CD8-positive, alpha-beta memory T cell (primary cell): ENCODE results near the gene RASGEF1C. TPM values are rescaled to one million over a fixed set of nuclear protein-coding genes. Genes with fewer than 3 reads are reported as not detected.

ENCODE experiments used
- CTCF ChIA-PET: fragments of 350-600 bp; sonication (Branson Sonifier 250); formaldehyde crosslinking; loops from one replicate; lab custom pipeline; 2021; ENCODE audit warnings: antibody characterized with exemption; lab: Charles Lee
- POLR2A ChIA-PET: fragments of 350-600 bp; sonication (Branson Sonifier 250); formaldehyde crosslinking; loops from one replicate; lab custom pipeline; 2021; ENCODE audit warnings: antibody characterized with exemption; lab: Charles Lee
- DNase-seq, 5 donors: peaks; one replicate each; pipeline versions ENCODE4 v3.0.0 to v3.0.0-alpha.2; 2020 to 2022; ENCODE audit warnings: mixed read lengths in 1 of 5
- H3K27ac ChIP-seq: one replicate; pipeline ENCODE4 v1.7.0; 2013; ENCODE audit warnings: low read depth, mild to moderate bottlenecking, low read length, moderate library complexity
- H3K27me3 ChIP-seq: 2 replicates; pipeline ENCODE4 v1.7.0; 2013; ENCODE audit warnings: low read length, mild to moderate bottlenecking; ENCODE audit not compliant: insufficient read depth, poor library complexity, severe bottlenecking
- H3K36me3 ChIP-seq: 2 replicates; pipeline ENCODE4 v1.7.0; 2013; ENCODE audit warnings: mild to moderate bottlenecking, low read length, moderate library complexity; ENCODE audit not compliant: insufficient read depth
- H3K4me1 ChIP-seq: 2 replicates; pipeline ENCODE4 v1.7.0; 2013; ENCODE audit warnings: mild to moderate bottlenecking, low read length, moderate library complexity; ENCODE audit not compliant: insufficient read depth
- H3K4me3 ChIP-seq: 2 replicates; pipeline ENCODE4 v1.7.0; 2013; ENCODE audit warnings: mild to moderate bottlenecking, low read length
- H3K9me3 ChIP-seq: 2 replicates; pipeline ENCODE4 v1.7.0; 2013; ENCODE audit warnings: mild to moderate bottlenecking, low read length
- H3K27ac Mint-ChIP-seq, 8 donors: one replicate each; pipeline ENCODE4 v1.8.0; 2020 to 2021; ENCODE audit warnings: mixed read lengths in 8 of 8, mild to moderate bottlenecking in 6 of 8, inconsistent platforms in 3 of 8, moderate library complexity in 3 of 8
- H3K27me3 Mint-ChIP-seq, 2 donors: one replicate each; pipeline ENCODE4 v1.8.0; 2020 to 2021; ENCODE audit warnings: mixed read lengths in 2 of 2, mild to moderate bottlenecking in 1 of 2, moderate library complexity in 1 of 2
- H3K36me3 Mint-ChIP-seq, 3 donors: one replicate each; pipeline ENCODE4 v1.8.0; 2020 to 2021; ENCODE audit warnings: mixed read lengths in 3 of 3, inconsistent platforms in 1 of 3, mild to moderate bottlenecking in 1 of 3
- H3K4me1 Mint-ChIP-seq, 3 donors: one replicate each; pipeline ENCODE4 v1.8.0; 2020 to 2021; ENCODE audit warnings: mixed read lengths in 3 of 3, inconsistent platforms in 1 of 3, mild to moderate bottlenecking in 1 of 3
- H3K4me3 Mint-ChIP-seq, 7 donors: one replicate each; pipeline ENCODE4 v1.8.0; 2020 to 2021; ENCODE audit warnings: mixed read lengths in 7 of 7, mild to moderate bottlenecking in 6 of 7, moderate library complexity in 4 of 7, inconsistent platforms in 2 of 7
- H3K9me3 Mint-ChIP-seq, 5 donors: one replicate each; pipeline ENCODE4 v1.8.0; 2020 to 2022; ENCODE audit warnings: mixed read lengths in 5 of 5, mild to moderate bottlenecking in 3 of 5, moderate library complexity in 2 of 5, inconsistent platforms in 1 of 5
- polyA plus RNA-seq: library from polyadenylated mRNA; unstranded; fragments of 300-500 nt; fragmentation: Illumina TruSeq; gene quantifications from one replicate; pipeline ENCODE4 v1.2.3, GENCODE V29; 2021
- total RNA-seq, 2 experiments: library from RNA; stranded (reverse); gene quantifications; one replicate each; pipeline ENCODE4 v1.2.3, GENCODE V29; 2021

The RASGEF1C gene
- total and polyA plus RNA-seq, 3 experiments from 2014 or later: not detected

- no peak overlapping the region for H3K4me3 ChIP-seq
- Mint-ChIP-seq H3K36me3 (no peaks in the 10 kb centered on the region), H3K27ac (no peak overlapping the region), H3K4me1 (no peaks in the 10 kb centered on the region), H3K27me3 (peaks cover 12 to 23% of the 10 kb centered on the region in 2 donors), H3K4me3 (no peak overlapping the region), H3K9me3 (peaks cover 0 to under 1% (median 0%) of the 10 kb centered on the region in 5 donors)
- DNase-seq: no peak
- ChIA-PET CTCF (no interaction called here), POLR2A (no interaction called here)
- H3K36me3 ChIP-seq: no peaks in the 10 kb centered on the region
- H3K4me1 ChIP-seq: no peaks in the 10 kb centered on the region
- H3K27ac ChIP-seq: no peak overlapping the region
- H3K9me3 ChIP-seq: no peaks in the 10 kb centered on the region
- no peaks in the 10 kb centered on the region for H3K27me3 ChIP-seq
Measured at GRCh38 chr5:180100621-180101450, 108.2 kb downstream of the RASGEF1C start.

GRCh38 chr5:180099733-180100611 lies 109.0 kb downstream of the RASGEF1C start:
- Mint-ChIP-seq H3K27ac (no peak overlapping the region), H3K27me3 (peaks cover 9 to 28% of the 10 kb centered on the region in 2 donors), H3K36me3 (no peaks in the 10 kb centered on the region), H3K9me3 (no peaks in the 10 kb centered on the region), H3K4me1 (no peaks in the 10 kb centered on the region), H3K4me3 (no peak overlapping the region)
- POLR2A ChIA-PET: no interaction called here
- CTCF ChIA-PET: no interaction called here
- Histone ChIP-seq H3K27me3 (no peaks in the 10 kb centered on the region), H3K4me3 (no peak overlapping the region), H3K27ac (no peak overlapping the region), H3K4me1 (no peaks in the 10 kb centered on the region), H3K36me3 (no peaks in the 10 kb centered on the region), H3K9me3 (no peaks in the 10 kb centered on the region)
- no peak for DNase-seq

- Histone ChIP-seq H3K36me3 (no peaks in the 10 kb centered on the region), H3K27ac (no peak overlapping the region), H3K4me3 (no peak overlapping the region), H3K4me1 (no peaks in the 10 kb centered on the region), H3K9me3 (no peaks in the 10 kb centered on the region), H3K27me3 (no peaks in the 10 kb centered on the region)
- DNase-seq: no peak
- no peak overlapping the region for H3K27ac Mint-ChIP-seq
- CTCF ChIA-PET: interaction anchor here (1.2 kb wide), 1 partner anchor 11 kb away, joined by 3 read pairs; no protein-coding TSS in a partner anchor
- POLR2A ChIA-PET: no interaction called here
- peaks cover 9 to 29% of the 10 kb centered on the region in 2 donors for H3K27me3 Mint-ChIP-seq
- H3K4me3 Mint-ChIP-seq: no peak overlapping the region
- H3K9me3 Mint-ChIP-seq: no peaks in the 10 kb centered on the region
- no peaks in the 10 kb centered on the region for H3K36me3 Mint-ChIP-seq
- no peaks in the 10 kb centered on the region for H3K4me1 Mint-ChIP-seq
Measured at GRCh38 chr5:180098991-180099732, 109.8 kb downstream of the RASGEF1C start.

- POLR2A ChIA-PET: no interaction called here
- Mint-ChIP-seq H3K9me3 (no peaks in the 10 kb centered on the region), H3K4me3 (no peak overlapping the region), H3K36me3 (no peaks in the 10 kb centered on the region), H3K27me3 (peaks cover 7 to 23% of the 10 kb centered on the region in 2 donors), H3K27ac (no peak overlapping the region), H3K4me1 (no peaks in the 10 kb centered on the region)
- Histone ChIP-seq H3K27me3 (no peaks in the 10 kb centered on the region), H3K4me3 (no peak overlapping the region), H3K9me3 (no peaks in the 10 kb centered on the region), H3K4me1 (no peaks in the 10 kb centered on the region), H3K27ac (no peak overlapping the region), H3K36me3 (no peaks in the 10 kb centered on the region)
- CTCF ChIA-PET: interaction anchor here (1.2 kb wide), 1 partner anchor 11 kb away, joined by 3 read pairs; no protein-coding TSS in a partner anchor
- no peak for DNase-seq
Measured at GRCh38 chr5:180098526-180098925, 110.5 kb downstream of the RASGEF1C start.

GRCh38 chr5:180097926-180098325 lies 111.1 kb downstream of the RASGEF1C start:
- H3K27ac Mint-ChIP-seq: no peak overlapping the region
- H3K9me3 Mint-ChIP-seq: no peaks in the 10 kb centered on the region

GRCh38 chr5:180097163-180097894 lies 111.7 kb downstream of the RASGEF1C start:
- Histone ChIP-seq H3K9me3 (no peaks in the 10 kb centered on the region), H3K36me3 (no peaks in the 10 kb centered on the region), H3K4me1 (no peaks in the 10 kb centered on the region), H3K27me3 (no peaks in the 10 kb centered on the region), H3K27ac (no peak overlapping the region), H3K4me3 (no peak overlapping the region)
- no peaks in the 10 kb centered on the region for H3K36me3 Mint-ChIP-seq
- peaks cover 8 to 20% of the 10 kb centered on the region in 2 donors for H3K27me3 Mint-ChIP-seq
- H3K9me3 Mint-ChIP-seq: no peaks in the 10 kb centered on the region
- ChIA-PET CTCF (interaction anchor here (1.3 kb wide), 1 partner anchor 218 kb away, joined by 3 read pairs; no protein-coding TSS in a partner anchor), POLR2A (no interaction called here)
- H3K4me3 Mint-ChIP-seq: no peak overlapping the region
- H3K4me1 Mint-ChIP-seq: peaks cover 0 to 2% (median 0%) of the 10 kb centered on the region in 3 donors
- no peak overlapping the region for H3K27ac Mint-ChIP-seq
- DNase-seq: no peak

More at GRCh38 chr5:180097926-180098325, 111.1 kb downstream of the RASGEF1C start:
- DNase-seq: no peak
- Mint-ChIP-seq H3K4me3 (no peak overlapping the region), H3K27me3 (peaks cover 8 to 20% of the 10 kb centered on the region in 2 donors), H3K36me3 (no peaks in the 10 kb centered on the region), H3K4me1 (peaks cover 0 to 1% (median 0%) of the 10 kb centered on the region in 3 donors)
- no peaks in the 10 kb centered on the region for H3K36me3 ChIP-seq
- ChIA-PET POLR2A (no interaction called here), CTCF (interaction anchor here (1.2 to 1.3 kb wide), 2 partner anchors 10 to 217 kb away, joined by 3 read pairs; no protein-coding TSS in a partner anchor)
- no peaks in the 10 kb centered on the region for H3K27me3 ChIP-seq
- H3K4me3 ChIP-seq: no peak overlapping the region
- H3K4me1 ChIP-seq: no peaks in the 10 kb centered on the region
- no peak overlapping the region for H3K27ac ChIP-seq
- no peaks in the 10 kb centered on the region for H3K9me3 ChIP-seq

- POLR2A ChIA-PET: no interaction called here
- no peak for DNase-seq
- CTCF ChIA-PET: interaction anchor here (1.3 kb wide), 1 partner anchor 219 kb away, joined by 3 read pairs; no protein-coding TSS in a partner anchor
- Histone ChIP-seq H3K9me3 (no peaks in the 10 kb centered on the region), H3K27me3 (no peaks in the 10 kb centered on the region), H3K36me3 (no peaks in the 10 kb centered on the region), H3K27ac (no peak overlapping the region), H3K4me1 (no peaks in the 10 kb centered on the region), H3K4me3 (no peak overlapping the region)
- H3K27ac Mint-ChIP-seq: no peak overlapping the region
- H3K4me3 Mint-ChIP-seq: no peak overlapping the region
- H3K9me3 Mint-ChIP-seq: no peaks in the 10 kb centered on the region
- peaks cover 0 to 2% (median 1%) of the 10 kb centered on the region in 3 donors for H3K4me1 Mint-ChIP-seq
- H3K36me3 Mint-ChIP-seq: no peaks in the 10 kb centered on the region
- peaks cover 8 to 20% of the 10 kb centered on the region in 2 donors for H3K27me3 Mint-ChIP-seq
Measured at GRCh38 chr5:180096616-180097015, 112.4 kb downstream of the RASGEF1C start.
